HEK293 (cell line): ENCODE data around the gene NFIX.

ENCODE experiments used
- KLF8 ChIP-seq: fragments of 450-650 bp; formaldehyde crosslinking; IDR thresholded peaks from 2 replicates; pipeline ENCODE4 v1.5.1; 2016; ENCODE audit warnings: missing biosample characterization, missing genetic modification characterization
- KLF9 ChIP-seq: fragments of 450-650 bp; formaldehyde crosslinking; IDR thresholded peaks from 2 replicates; pipeline ENCODE4 v1.5.1; 2016; ENCODE audit warnings: missing biosample characterization, missing genetic modification characterization, low read depth
- SP2 ChIP-seq: fragments of 450-650 bp; formaldehyde crosslinking; IDR thresholded peaks from 2 replicates; pipeline ENCODE4 v1.5.1; 2016; ENCODE audit warnings: missing biosample characterization, missing genetic modification characterization
- ZBTB1 ChIP-seq: fragments of 450-650 bp; formaldehyde crosslinking; IDR thresholded peaks from 2 replicates; pipeline ENCODE4 v1.5.1; 2016; ENCODE audit warnings: missing biosample characterization, missing genetic modification characterization
- ZBTB17 ChIP-seq: fragments of 450-650 bp; formaldehyde crosslinking; IDR thresholded peaks from 2 replicates; pipeline ENCODE4 v1.5.1; 2016; ENCODE audit warnings: missing biosample characterization, missing genetic modification characterization
- ZNF354C ChIP-seq: fragments of 450-650 bp; formaldehyde crosslinking; IDR thresholded peaks from 2 replicates; pipeline ENCODE4 v1.5.1; 2016; ENCODE audit warnings: missing biosample characterization, missing genetic modification characterization, low read depth, borderline replicate concordance
- ZNF664 ChIP-seq: fragments of 450-650 bp; formaldehyde crosslinking; IDR thresholded peaks from 2 replicates; pipeline ENCODE4 v1.5.1; 2016; ENCODE audit warnings: missing biosample characterization, missing genetic modification characterization
- TF ChIP-seq, protein P1 (sequence below): fragments of 450-650 bp; formaldehyde crosslinking; IDR thresholded peaks from 2 replicates; pipeline ENCODE4 v1.5.1; 2016; ENCODE audit warnings: missing biosample characterization, missing genetic modification characterization
- TF ChIP-seq, protein P2 (sequence below): fragments of 450-650 bp; formaldehyde crosslinking; IDR thresholded peaks from 2 replicates; pipeline ENCODE4 v1.5.1; 2016; ENCODE audit warnings: missing biosample characterization, missing genetic modification characterization
- TF ChIP-seq, protein P3 (sequence below): fragments of 450-650 bp; formaldehyde crosslinking; IDR thresholded peaks from 2 replicates; pipeline ENCODE4 v1.5.1; 2016; ENCODE audit warnings: missing biosample characterization, missing genetic modification characterization
- TF ChIP-seq, protein P4 (sequence below): fragments of 450-650 bp; formaldehyde crosslinking; IDR thresholded peaks from 2 replicates; pipeline ENCODE4 v1.5.1; 2016; ENCODE audit warnings: missing biosample characterization, missing genetic modification characterization

DNA sequence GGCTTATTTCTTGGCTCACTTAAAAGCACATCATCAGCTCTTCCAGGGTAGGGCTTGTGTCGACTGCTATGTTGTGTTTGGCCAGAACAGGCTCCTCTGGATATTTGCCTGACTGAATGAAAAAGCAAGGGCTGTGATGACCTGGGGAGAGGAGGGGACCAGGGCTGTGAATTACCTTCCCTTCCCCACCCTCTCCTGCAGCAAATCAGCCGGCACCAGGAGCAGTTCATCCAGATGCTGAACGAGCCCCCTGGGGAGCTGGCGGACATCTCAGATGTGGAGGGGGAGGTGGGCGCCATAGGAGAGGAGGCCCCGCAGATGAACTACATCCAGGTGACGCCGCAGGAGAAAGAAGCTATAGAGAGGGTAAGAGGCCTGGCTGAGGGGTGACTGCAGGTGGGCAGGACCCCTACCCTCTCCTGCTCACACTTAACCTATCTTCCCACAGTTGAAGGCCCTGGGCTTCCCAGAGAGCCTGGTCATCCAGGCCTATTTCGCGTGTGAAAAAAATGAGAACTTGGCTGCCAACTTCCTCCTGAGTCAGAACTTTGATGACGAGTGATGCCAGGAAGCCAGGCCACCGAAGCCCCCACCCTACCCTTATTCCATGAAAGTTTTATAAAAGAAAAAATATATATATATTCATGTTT is 42.7 kb upstream of the NFIX start:
- TF ChIP-seq, protein P1, sequence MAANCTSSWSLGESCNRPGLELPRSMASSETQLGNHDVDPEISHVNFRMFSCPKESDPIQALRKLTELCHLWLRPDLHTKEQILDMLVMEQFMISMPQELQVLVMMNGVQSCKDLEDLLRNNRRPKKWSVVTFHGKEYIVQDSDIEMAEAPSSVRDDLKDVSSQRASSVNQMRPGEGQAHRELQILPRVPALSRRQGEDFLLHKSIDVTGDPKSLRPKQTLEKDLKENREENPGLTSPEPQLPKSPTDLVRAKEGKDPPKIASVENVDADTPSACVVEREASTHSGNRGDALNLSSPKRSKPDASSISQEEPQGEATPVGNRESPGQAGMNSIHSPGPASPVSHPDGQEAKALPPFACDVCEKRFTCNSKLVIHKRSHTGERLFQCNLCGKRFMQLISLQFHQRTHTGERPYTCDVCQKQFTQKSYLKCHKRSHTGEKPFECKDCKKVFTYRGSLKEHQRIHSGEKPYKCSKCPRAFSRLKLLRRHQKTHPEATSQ (tag by site-specific recombination), result no peak
- TF ChIP-seq, protein P2, sequence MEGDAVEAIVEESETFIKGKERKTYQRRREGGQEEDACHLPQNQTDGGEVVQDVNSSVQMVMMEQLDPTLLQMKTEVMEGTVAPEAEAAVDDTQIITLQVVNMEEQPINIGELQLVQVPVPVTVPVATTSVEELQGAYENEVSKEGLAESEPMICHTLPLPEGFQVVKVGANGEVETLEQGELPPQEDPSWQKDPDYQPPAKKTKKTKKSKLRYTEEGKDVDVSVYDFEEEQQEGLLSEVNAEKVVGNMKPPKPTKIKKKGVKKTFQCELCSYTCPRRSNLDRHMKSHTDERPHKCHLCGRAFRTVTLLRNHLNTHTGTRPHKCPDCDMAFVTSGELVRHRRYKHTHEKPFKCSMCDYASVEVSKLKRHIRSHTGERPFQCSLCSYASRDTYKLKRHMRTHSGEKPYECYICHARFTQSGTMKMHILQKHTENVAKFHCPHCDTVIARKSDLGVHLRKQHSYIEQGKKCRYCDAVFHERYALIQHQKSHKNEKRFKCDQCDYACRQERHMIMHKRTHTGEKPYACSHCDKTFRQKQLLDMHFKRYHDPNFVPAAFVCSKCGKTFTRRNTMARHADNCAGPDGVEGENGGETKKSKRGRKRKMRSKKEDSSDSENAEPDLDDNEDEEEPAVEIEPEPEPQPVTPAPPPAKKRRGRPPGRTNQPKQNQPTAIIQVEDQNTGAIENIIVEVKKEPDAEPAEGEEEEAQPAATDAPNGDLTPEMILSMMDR (tag by site-specific recombination), result no peak
- TF ChIP-seq KLF8 (tag by site-specific recombination) (no peak), ZNF354C (tag by site-specific recombination) (no peak), ZNF664 (tag by site-specific recombination) (no peak), ZBTB1 (tag by site-specific recombination) (no peak), ZBTB17 (tag by site-specific recombination) (no peak), SP2 (tag by site-specific recombination) (no peak), KLF9 (tag by site-specific recombination) (no peak)
- TF ChIP-seq, protein P3, sequence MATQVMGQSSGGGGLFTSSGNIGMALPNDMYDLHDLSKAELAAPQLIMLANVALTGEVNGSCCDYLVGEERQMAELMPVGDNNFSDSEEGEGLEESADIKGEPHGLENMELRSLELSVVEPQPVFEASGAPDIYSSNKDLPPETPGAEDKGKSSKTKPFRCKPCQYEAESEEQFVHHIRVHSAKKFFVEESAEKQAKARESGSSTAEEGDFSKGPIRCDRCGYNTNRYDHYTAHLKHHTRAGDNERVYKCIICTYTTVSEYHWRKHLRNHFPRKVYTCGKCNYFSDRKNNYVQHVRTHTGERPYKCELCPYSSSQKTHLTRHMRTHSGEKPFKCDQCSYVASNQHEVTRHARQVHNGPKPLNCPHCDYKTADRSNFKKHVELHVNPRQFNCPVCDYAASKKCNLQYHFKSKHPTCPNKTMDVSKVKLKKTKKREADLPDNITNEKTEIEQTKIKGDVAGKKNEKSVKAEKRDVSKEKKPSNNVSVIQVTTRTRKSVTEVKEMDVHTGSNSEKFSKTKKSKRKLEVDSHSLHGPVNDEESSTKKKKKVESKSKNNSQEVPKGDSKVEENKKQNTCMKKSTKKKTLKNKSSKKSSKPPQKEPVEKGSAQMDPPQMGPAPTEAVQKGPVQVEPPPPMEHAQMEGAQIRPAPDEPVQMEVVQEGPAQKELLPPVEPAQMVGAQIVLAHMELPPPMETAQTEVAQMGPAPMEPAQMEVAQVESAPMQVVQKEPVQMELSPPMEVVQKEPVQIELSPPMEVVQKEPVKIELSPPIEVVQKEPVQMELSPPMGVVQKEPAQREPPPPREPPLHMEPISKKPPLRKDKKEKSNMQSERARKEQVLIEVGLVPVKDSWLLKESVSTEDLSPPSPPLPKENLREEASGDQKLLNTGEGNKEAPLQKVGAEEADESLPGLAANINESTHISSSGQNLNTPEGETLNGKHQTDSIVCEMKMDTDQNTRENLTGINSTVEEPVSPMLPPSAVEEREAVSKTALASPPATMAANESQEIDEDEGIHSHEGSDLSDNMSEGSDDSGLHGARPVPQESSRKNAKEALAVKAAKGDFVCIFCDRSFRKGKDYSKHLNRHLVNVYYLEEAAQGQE (tag by site-specific recombination), result no peak
- TF ChIP-seq, protein P4, sequence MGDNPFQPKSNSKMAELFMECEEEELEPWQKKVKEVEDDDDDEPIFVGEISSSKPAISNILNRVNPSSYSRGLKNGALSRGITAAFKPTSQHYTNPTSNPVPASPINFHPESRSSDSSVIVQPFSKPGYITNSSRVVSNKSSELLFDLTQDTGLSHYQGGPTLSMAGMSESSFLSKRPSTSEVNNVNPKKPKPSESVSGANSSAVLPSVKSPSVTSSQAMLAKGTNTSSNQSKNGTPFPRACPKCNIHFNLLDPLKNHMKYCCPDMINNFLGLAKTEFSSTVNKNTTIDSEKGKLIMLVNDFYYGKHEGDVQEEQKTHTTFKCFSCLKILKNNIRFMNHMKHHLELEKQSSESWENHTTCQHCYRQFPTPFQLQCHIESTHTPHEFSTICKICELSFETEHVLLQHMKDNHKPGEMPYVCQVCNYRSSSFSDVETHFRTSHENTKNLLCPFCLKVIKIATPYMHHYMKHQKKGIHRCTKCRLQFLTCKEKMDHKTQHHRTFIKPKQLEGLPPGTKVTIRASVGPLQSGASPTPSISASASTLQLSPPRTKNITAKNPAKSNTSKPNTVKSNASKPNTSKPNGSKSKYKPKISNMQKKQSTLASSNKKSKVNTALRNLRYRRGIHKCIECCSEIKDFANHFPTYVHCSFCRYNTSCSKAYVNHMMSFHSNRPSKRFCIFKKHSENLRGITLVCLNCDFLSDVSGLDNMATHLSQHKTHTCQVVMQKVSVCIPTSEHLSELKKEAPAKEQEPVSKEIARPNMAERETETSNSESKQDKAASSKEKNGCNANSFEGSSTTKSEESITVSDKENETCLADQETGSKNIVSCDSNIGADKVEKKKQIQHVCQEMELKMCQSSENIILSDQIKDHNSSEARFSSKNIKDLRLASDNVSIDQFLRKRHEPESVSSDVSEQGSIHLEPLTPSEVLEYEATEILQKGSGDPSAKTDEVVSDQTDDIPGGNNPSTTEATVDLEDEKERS (tag by site-specific recombination), result no peak
